OCI-LY7 (cell line): ENCODE data around the gene SERPINA4.

Experiments
- EZH2phosphoT487 ChIP-seq: fragments of 200-600 bp; sonication (generic); IDR thresholded peaks from 2 replicates; pipeline ENCODE4 v1.6.1; 2018; ENCODE audit warnings: low read depth, borderline replicate concordance, mild to moderate bottlenecking, mixed run types, antibody characterized with exemption, low read length, moderate library complexity, mixed read lengths
- TF ChIP-seq, protein P1 (sequence below): fragments of 200-600 bp; sonication (generic); conservative IDR thresholded peaks from 2 replicates; pipeline ENCODE4 v1.5.1; 2014; ENCODE audit warnings: mild to moderate bottlenecking, antibody characterized with exemption, low read length, moderate library complexity, mixed read lengths

DNA sequence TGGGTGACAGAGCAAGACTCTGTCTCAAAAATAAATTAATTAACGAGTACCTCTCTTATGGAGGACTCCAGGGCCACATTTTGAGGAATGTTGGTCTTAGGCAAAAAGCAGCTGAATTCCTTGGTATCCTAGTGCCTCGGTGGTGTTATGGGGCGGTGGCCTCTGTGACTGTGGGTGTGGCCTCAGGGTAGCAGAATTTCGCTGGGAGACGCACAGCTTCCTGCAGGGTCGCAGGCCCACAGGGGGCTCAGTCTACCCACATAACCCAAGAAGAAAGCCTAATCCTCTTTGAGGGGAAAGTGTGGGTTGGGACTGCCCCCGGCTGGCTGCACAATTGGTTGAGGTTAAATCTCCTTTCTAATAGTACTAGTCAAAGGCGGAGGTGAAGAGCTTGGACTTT is 11.2 kb upstream of the SERPINA4 start:
- TF ChIP-seq, protein P1, sequence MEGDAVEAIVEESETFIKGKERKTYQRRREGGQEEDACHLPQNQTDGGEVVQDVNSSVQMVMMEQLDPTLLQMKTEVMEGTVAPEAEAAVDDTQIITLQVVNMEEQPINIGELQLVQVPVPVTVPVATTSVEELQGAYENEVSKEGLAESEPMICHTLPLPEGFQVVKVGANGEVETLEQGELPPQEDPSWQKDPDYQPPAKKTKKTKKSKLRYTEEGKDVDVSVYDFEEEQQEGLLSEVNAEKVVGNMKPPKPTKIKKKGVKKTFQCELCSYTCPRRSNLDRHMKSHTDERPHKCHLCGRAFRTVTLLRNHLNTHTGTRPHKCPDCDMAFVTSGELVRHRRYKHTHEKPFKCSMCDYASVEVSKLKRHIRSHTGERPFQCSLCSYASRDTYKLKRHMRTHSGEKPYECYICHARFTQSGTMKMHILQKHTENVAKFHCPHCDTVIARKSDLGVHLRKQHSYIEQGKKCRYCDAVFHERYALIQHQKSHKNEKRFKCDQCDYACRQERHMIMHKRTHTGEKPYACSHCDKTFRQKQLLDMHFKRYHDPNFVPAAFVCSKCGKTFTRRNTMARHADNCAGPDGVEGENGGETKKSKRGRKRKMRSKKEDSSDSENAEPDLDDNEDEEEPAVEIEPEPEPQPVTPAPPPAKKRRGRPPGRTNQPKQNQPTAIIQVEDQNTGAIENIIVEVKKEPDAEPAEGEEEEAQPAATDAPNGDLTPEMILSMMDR, result no peak
- TF ChIP-seq EZH2phosphoT487, result no peak
